ENCODE measurements around the gene ACTC1. TPM values are rescaled to one million over a fixed set of nuclear protein-coding genes. Genes with fewer than 3 reads are reported as not detected.

ACTC1 gene
- polyA plus RNA-seq, 1 experiment: 0.46 TPM

- Histone ChIP-seq H3K9me3 (ENCODE audit: control insufficient read depth, insufficient read depth, low read length) (no peaks in the 10 kb centered on the region), H3K27ac (ENCODE audit: low read depth, low read length) (no peak overlapping the region), H3K27me3 (ENCODE audit: control insufficient read depth, insufficient read depth, low read length) (no peaks in the 10 kb centered on the region), H3K4me3 (ENCODE audit: low read depth, low read length) (no peak overlapping the region)
- ChIA-PET POLR2A (no interaction called here), CTCF (no interaction called here)
- TF ChIP-seq, protein P1, sequence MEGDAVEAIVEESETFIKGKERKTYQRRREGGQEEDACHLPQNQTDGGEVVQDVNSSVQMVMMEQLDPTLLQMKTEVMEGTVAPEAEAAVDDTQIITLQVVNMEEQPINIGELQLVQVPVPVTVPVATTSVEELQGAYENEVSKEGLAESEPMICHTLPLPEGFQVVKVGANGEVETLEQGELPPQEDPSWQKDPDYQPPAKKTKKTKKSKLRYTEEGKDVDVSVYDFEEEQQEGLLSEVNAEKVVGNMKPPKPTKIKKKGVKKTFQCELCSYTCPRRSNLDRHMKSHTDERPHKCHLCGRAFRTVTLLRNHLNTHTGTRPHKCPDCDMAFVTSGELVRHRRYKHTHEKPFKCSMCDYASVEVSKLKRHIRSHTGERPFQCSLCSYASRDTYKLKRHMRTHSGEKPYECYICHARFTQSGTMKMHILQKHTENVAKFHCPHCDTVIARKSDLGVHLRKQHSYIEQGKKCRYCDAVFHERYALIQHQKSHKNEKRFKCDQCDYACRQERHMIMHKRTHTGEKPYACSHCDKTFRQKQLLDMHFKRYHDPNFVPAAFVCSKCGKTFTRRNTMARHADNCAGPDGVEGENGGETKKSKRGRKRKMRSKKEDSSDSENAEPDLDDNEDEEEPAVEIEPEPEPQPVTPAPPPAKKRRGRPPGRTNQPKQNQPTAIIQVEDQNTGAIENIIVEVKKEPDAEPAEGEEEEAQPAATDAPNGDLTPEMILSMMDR (IDR thresholded peaks at IDR 0.05; ENCODE audit: low read depth, low read length): no peak
- no peak for DNase-seq (ENCODE audit: low read depth, low spot score)
These were observed 33.0 kb upstream of the ACTC1 start for GRCh38 chr15:34828145-34828911.

DNA sequence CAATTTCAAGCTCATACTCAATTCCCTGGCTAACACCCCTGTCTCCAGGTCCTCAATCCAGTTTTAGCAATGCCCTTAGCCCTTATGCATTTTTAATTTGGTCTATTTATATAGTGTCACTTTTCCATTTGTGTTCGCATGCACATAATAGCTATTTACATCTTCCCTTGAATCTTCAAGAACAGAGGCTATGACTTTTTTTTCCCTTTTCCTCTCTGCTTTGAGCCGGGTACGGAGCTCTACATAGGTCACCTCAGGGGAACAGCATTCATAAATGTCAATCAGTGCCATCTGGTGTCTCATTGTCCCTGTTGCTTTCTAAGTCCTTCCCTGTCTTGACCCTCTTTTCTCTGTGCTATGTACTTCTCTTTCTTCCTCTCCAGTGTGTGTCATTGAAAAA, 26.5 kb upstream of the ACTC1 start:
- Histone ChIP-seq H3K27ac (ENCODE audit: low read depth, low read length) (no peak overlapping the region), H3K9me3 (ENCODE audit: control insufficient read depth, insufficient read depth, low read length) (no peaks in the 10 kb centered on the region), H3K4me3 (ENCODE audit: low read depth, low read length) (no peak overlapping the region), H3K27me3 (ENCODE audit: control insufficient read depth, insufficient read depth, low read length) (no peaks in the 10 kb centered on the region)
- TF ChIP-seq, protein P1 (IDR thresholded peaks at IDR 0.05; ENCODE audit: low read depth, low read length): no peak
- ChIA-PET CTCF (interaction anchor here (1.1 to 1.4 kb wide), 2 partner anchors 96 to 113 kb away, joined by 4 to 5 read pairs; no protein-coding TSS in a partner anchor), POLR2A (no interaction called here)
- no peak for DNase-seq (ENCODE audit: low read depth, low spot score)

DNA sequence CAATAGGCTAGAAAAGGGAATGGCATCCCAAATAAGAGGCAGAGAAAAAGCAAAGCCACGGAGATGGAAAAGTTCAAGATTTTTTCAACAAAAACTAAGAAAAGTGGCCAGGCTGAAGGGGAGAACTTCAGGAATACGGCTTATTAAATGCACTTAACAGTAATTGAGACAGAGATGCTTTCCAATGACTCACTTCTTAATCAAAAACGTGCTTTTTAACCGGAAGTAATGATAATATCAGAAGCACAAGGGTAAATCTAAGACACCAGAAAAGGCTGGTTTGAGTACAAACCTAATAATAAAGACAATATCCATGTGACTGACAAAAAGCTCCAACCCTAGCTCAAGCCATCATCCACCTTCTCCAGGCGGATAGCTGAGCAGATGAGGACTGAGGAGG, 24.8 kb upstream of the ACTC1 start:
- Histone ChIP-seq H3K9me3 (ENCODE audit: control insufficient read depth, insufficient read depth, low read length) (no peaks in the 10 kb centered on the region), H3K27me3 (ENCODE audit: control insufficient read depth, insufficient read depth, low read length) (no peaks in the 10 kb centered on the region), H3K4me3 (ENCODE audit: low read depth, low read length) (no peak overlapping the region), H3K27ac (ENCODE audit: low read depth, low read length) (no peak overlapping the region)
- TF ChIP-seq, protein P1 (IDR thresholded peaks at IDR 0.05; ENCODE audit: low read depth, low read length): no peak
- ChIA-PET CTCF (no interaction called here), POLR2A (no interaction called here)
- DNase-seq (ENCODE audit: low read depth, low spot score): no peak

- CTCF ChIA-PET: no interaction called here
- H3K9me3 ChIP-seq (ENCODE audit: control insufficient read depth, insufficient read depth, low read length): no peaks in the 10 kb centered on the region
- TF ChIP-seq, protein P1 (IDR thresholded peaks at IDR 0.05; ENCODE audit: low read depth, low read length): no peak
- no peak overlapping the region for H3K27ac ChIP-seq (ENCODE audit: low read depth, low read length)
- H3K4me3 ChIP-seq (ENCODE audit: low read depth, low read length): no peak overlapping the region
- H3K27me3 ChIP-seq (ENCODE audit: control insufficient read depth, insufficient read depth, low read length): no peaks in the 10 kb centered on the region
- POLR2A ChIA-PET: interaction anchor here (0.7 kb wide), 1 partner anchor 34 kb away, joined by 6 read pairs; no protein-coding TSS in a partner anchor
- DNase-seq (ENCODE audit: low read depth, low spot score): no peak
These were observed 23.2 kb upstream of the ACTC1 start for GRCh38 chr15:34818526-34818925.

GRCh38 chr15:34815836-34816235, 20.5 kb upstream of the ACTC1 start:
- DNase-seq (ENCODE audit: low read depth, low spot score): no peak
- CTCF ChIA-PET: no interaction called here
- Histone ChIP-seq H3K27me3 (ENCODE audit: control insufficient read depth, insufficient read depth, low read length) (no peaks in the 10 kb centered on the region), H3K4me3 (ENCODE audit: low read depth, low read length) (no peak overlapping the region), H3K9me3 (ENCODE audit: control insufficient read depth, insufficient read depth, low read length) (no peaks in the 10 kb centered on the region), H3K27ac (ENCODE audit: low read depth, low read length) (no peak overlapping the region)
- TF ChIP-seq, protein P1 (IDR thresholded peaks at IDR 0.05; ENCODE audit: low read depth, low read length): no peak
- POLR2A ChIA-PET: no interaction called here

Measured in AG04450 (cell line).